Ovary (tissue), 9 donors: ENCODE results near the gene PIK3R5. TPM values are rescaled to one million over a fixed set of nuclear protein-coding genes. Genes with fewer than 3 reads are reported as not detected.
"Not testable (repeated sequence)": the region's sequence is repeated elsewhere in the genome, so short reads cannot be mapped to it uniquely, and the experiment has no call there.

Experiments
- DNase-seq, 5 donors: peaks; one replicate each; pipeline ENCODE4 v3.0.0-alpha.2; 2019 to 2020
- H3K27ac ChIP-seq, 2 donors: fragments of 200-600 bp; one replicate each; pipeline versions ENCODE4 v1.5.1 to v1.8.0; 2019 to 2022
- H3K27me3 ChIP-seq: fragments of 200-600 bp; one replicate; pipeline ENCODE4 v1.8.0; 2022
- H3K36me3 ChIP-seq: fragments of 200-600 bp; sonication (generic); one replicate; pipeline ENCODE4 v1.5.1; 2019
- H3K4me1 ChIP-seq: one replicate; pipeline ENCODE4 v1.8.1; 2013; ENCODE audit warnings: mild to moderate bottlenecking, moderate library complexity; ENCODE audit not compliant: insufficient read depth
- H3K4me3 ChIP-seq: fragments of 200-600 bp; sonication (generic); one replicate; pipeline ENCODE4 v1.5.1; 2017
- H3K9me3 ChIP-seq, 2 donors: fragments of 200-600 bp in 1 of 2; sonication (generic) in 1 of 2; one replicate each; pipeline versions ENCODE4 v1.5.1 to v1.8.1; 2013 to 2019; ENCODE audit warnings: mild to moderate bottlenecking in 1 of 2, moderate library complexity in 1 of 2
- CTCF ChIP-seq, 3 donors: fragments of 450-650 bp in 2 of 3; fragments of 200-600 bp in 1 of 3; IDR thresholded peaks; one replicate each; pipeline versions ENCODE4 v1.5.1 to v1.8.0; 2016 to 2022; ENCODE audit warnings: antibody characterized with exemption in 3 of 3, mild to moderate bottlenecking in 1 of 3
- EP300 ChIP-seq: sonication (generic); formaldehyde crosslinking; IDR thresholded peaks from one replicate; pipeline ENCODE4 v1.6.1; 2017; ENCODE audit warnings: antibody characterized with exemption
- POLR2A ChIP-seq: fragments of 450-650 bp; IDR thresholded peaks from one replicate; pipeline ENCODE4 v1.6.1; 2017; ENCODE audit warnings: antibody characterized with exemption, mild to moderate bottlenecking, moderate library complexity
- WGBS, 3 donors: extraction: QIAGEN DNeasy Blood & Tissue Kit in 1 of 3; methylation state at CpG; one replicate each; pipeline versions ENCODE4 v1.1.5 to v1.1.7; 2013 to 2017; 5-methylcytosine and 5-hydroxymethylcytosine counted together
- intact Hi-C, 4 donors: fragments of 100-400 bp; cut with DNase I; formaldehyde crosslinking; loops; one replicate each; pipeline versions ENCODE4 v1.11.0 to v1.15.1; 2022 to 2023
- polyA plus RNA-seq, 2 donors: library from polyadenylated mRNA; stranded (reverse); fragments of 200-250 nt in 1 of 2; fragments of 350-450 nt in 1 of 2; fragmentation: Illumina TruSeq in 1 of 2; extraction: RNeasy Lipid Tissue Mini Kit (QIAGEN cat#74804) in 1 of 2; gene quantifications; one replicate each; pipeline ENCODE4 v1.2.3, GENCODE V29; 2013 to 2014
- total RNA-seq, 7 donors: library from RNA; depleted of rRNA in 2 of 7; stranded (reverse); fragments of >200 nt in 2 of 7; fragmentation: NEBNext Ultra II Directional in 3 of 7; extraction: Animal tissue kit (Norgen Biotek cat#: 25700) in 3 of 7; gene quantifications; one replicate each; pipeline versions ENCODE4 v1.1.0 to v1.2.4, GENCODE V29; 2016 to 2023
- donor health status: DM: no; HTN: no; CAD: no; lungs with moderate emphysema.
- donor health status: DM: no; HTN: no; CAD: no.
- donor health status: Bipolar disorder and iron deficiency.
- donor health status: DM: yes; HTN: yes; CAD: no.
- donor health status: DM: no; HTN: no; CAD: no.
- donor health status: DM: yes; HTN: yes; CAD: no.

Gene PIK3R5
- total and polyA plus RNA-seq, 9 donors, result 0.86 to 8.9 (median 3.7) TPM

- no peak for TF ChIP-seq POLR2A
- TF ChIP-seq EP300, result no peak
- TF ChIP-seq CTCF (IDR thresholded peaks at IDR 0.05), result no peak
- WGBS, 3 donors, result 73 to 86% (median 82%) methylated on average over 23 of the region's 23 CpGs
- Histone ChIP-seq H3K27me3 (no peaks in the 10 kb centered on the region), H3K27ac (no peak overlapping the region), H3K4me3 (no peak overlapping the region), H3K4me1 (no peaks in the 10 kb centered on the region), H3K36me3 (no peaks in the 10 kb centered on the region), H3K9me3 (no peaks in the 10 kb centered on the region)
- intact Hi-C loops, result no loop called here
- DNase-seq, result no peak
Observed at GRCh38 chr17:8885967-8886684, 79.4 kb downstream of the PIK3R5 start.

GRCh38 chr17:8885163-8885966 lies 80.1 kb downstream of the PIK3R5 start:
- H3K27ac ChIP-seq, intact Hi-C loops, H3K4me3 ChIP-seq, H3K27me3 ChIP-seq, H3K9me3 ChIP-seq, H3K36me3 ChIP-seq, DNase-seq, H3K4me1 ChIP-seq: not testable (repeated sequence)
- WGBS, 3 donors, result 51 to 84% (median 78%) methylated on average over 20 to 30 of the region's 30 CpGs

- TF ChIP-seq CTCF (IDR thresholded peaks at IDR 0.05), result no peak
- no peak for TF ChIP-seq EP300
- TF ChIP-seq POLR2A, result no peak
- Histone ChIP-seq H3K4me1 (no peaks in the 10 kb centered on the region), H3K36me3 (no peaks in the 10 kb centered on the region), H3K27me3 (no peaks in the 10 kb centered on the region), H3K9me3 (no peaks in the 10 kb centered on the region), H3K27ac (no peak overlapping the region), H3K4me3 (no peak overlapping the region)
- 84 to 86% (median 84%) methylated on average over 16 of the region's 16 CpGs for WGBS, 3 donors
- DNase-seq, result no peak
- intact Hi-C loops, result no loop called here
Observed at GRCh38 chr17:8884336-8884990, 81.0 kb downstream of the PIK3R5 start.

GRCh38 chr17:8883353-8883752 lies 82.2 kb downstream of the PIK3R5 start:
- TF ChIP-seq POLR2A, result no peak
- no peak for TF ChIP-seq CTCF (IDR thresholded peaks at IDR 0.05)
- no peak for TF ChIP-seq EP300
- Histone ChIP-seq H3K9me3 (no peaks in the 10 kb centered on the region), H3K27me3 (no peaks in the 10 kb centered on the region), H3K4me1 (no peaks in the 10 kb centered on the region), H3K27ac (no peak overlapping the region), H3K4me3 (no peak overlapping the region), H3K36me3 (no peaks in the 10 kb centered on the region)
- intact Hi-C loops, result loop anchor here in 1 of 4 donors (2.0 kb wide), 1 partner anchor 47 kb away; no protein-coding TSS in a partner anchor
- WGBS, 3 donors, result 90 to 93% (median 93%) methylated on average over 4 of the region's 4 CpGs
- no peak for DNase-seq
